Ovary (tissue), 9 donors: Measurements from ENCODE around the gene NUP42. TPM values are rescaled to one million over a fixed set of nuclear protein-coding genes. Genes with fewer than 3 reads are reported as not detected.

Source experiments
- DNase-seq, 5 donors: peaks; one replicate each; pipeline ENCODE4 v3.0.0-alpha.2; 2019 to 2020
- H3K27ac ChIP-seq, 2 donors: fragments of 200-600 bp; one replicate each; pipeline versions ENCODE4 v1.5.1 to v1.8.0; 2019 to 2022
- H3K27me3 ChIP-seq: fragments of 200-600 bp; one replicate; pipeline ENCODE4 v1.8.0; 2022
- H3K36me3 ChIP-seq: fragments of 200-600 bp; sonication (generic); one replicate; pipeline ENCODE4 v1.5.1; 2019
- H3K4me1 ChIP-seq: one replicate; pipeline ENCODE4 v1.8.1; 2013; ENCODE audit warnings: mild to moderate bottlenecking, moderate library complexity; ENCODE audit not compliant: insufficient read depth
- H3K4me3 ChIP-seq: fragments of 200-600 bp; sonication (generic); one replicate; pipeline ENCODE4 v1.5.1; 2017
- H3K9me3 ChIP-seq, 2 donors: fragments of 200-600 bp in 1 of 2; sonication (generic) in 1 of 2; one replicate each; pipeline versions ENCODE4 v1.5.1 to v1.8.1; 2013 to 2019; ENCODE audit warnings: mild to moderate bottlenecking in 1 of 2, moderate library complexity in 1 of 2
- CTCF ChIP-seq, 3 donors: fragments of 450-650 bp in 2 of 3; fragments of 200-600 bp in 1 of 3; IDR thresholded peaks; one replicate each; pipeline versions ENCODE4 v1.5.1 to v1.8.0; 2016 to 2022; ENCODE audit warnings: antibody characterized with exemption in 3 of 3, mild to moderate bottlenecking in 1 of 3
- EP300 ChIP-seq: sonication (generic); formaldehyde crosslinking; IDR thresholded peaks from one replicate; pipeline ENCODE4 v1.6.1; 2017; ENCODE audit warnings: antibody characterized with exemption
- POLR2A ChIP-seq: fragments of 450-650 bp; IDR thresholded peaks from one replicate; pipeline ENCODE4 v1.6.1; 2017; ENCODE audit warnings: antibody characterized with exemption, mild to moderate bottlenecking, moderate library complexity
- WGBS, 3 donors: extraction: QIAGEN DNeasy Blood & Tissue Kit in 1 of 3; methylation state at CpG; one replicate each; pipeline versions ENCODE4 v1.1.5 to v1.1.7; 2013 to 2017; 5-methylcytosine and 5-hydroxymethylcytosine counted together
- intact Hi-C, 4 donors: fragments of 100-400 bp; cut with DNase I; formaldehyde crosslinking; loops; one replicate each; pipeline versions ENCODE4 v1.11.0 to v1.15.1; 2022 to 2023
- polyA plus RNA-seq, 2 donors: library from polyadenylated mRNA; stranded (reverse); fragments of 200-250 nt in 1 of 2; fragments of 350-450 nt in 1 of 2; fragmentation: Illumina TruSeq in 1 of 2; extraction: RNeasy Lipid Tissue Mini Kit (QIAGEN cat#74804) in 1 of 2; gene quantifications; one replicate each; pipeline ENCODE4 v1.2.3, GENCODE V29; 2013 to 2014
- total RNA-seq, 7 donors: library from RNA; depleted of rRNA in 2 of 7; stranded (reverse); fragments of >200 nt in 2 of 7; fragmentation: NEBNext Ultra II Directional in 3 of 7; extraction: Animal tissue kit (Norgen Biotek cat#: 25700) in 3 of 7; gene quantifications; one replicate each; pipeline versions ENCODE4 v1.1.0 to v1.2.4, GENCODE V29; 2016 to 2023
- donor health status: DM: no; HTN: no; CAD: no; lungs with moderate emphysema.
- donor health status: DM: no; HTN: no; CAD: no.
- donor health status: Bipolar disorder and iron deficiency.
- donor health status: DM: yes; HTN: yes; CAD: no.
- donor health status: DM: no; HTN: no; CAD: no.
- donor health status: DM: yes; HTN: yes; CAD: no.

The NUP42 gene
- total and polyA plus RNA-seq, 9 donors, result 17.6 to 30.8 (median 23.1) TPM

GRCh38 chr7:23246555-23246954 lies 64.7 kb downstream of the NUP42 start, which contains the start of gene GPNMB:
GPNMB (plus strand) TSS chr7:23246775; CDS start chr7:23246858, 83 bp downstream.
- Histone ChIP-seq H3K9me3 (peaks cover 0 to 5% of the 10 kb centered on the region in 2 donors), H3K4me3 (peak within 1 kb of the TSS; percentile 26), H3K36me3 (no peaks in the 10 kb centered on the region), H3K27ac (peak within 1 kb of the TSS; percentile 49 to 54), H3K4me1 (no peaks in the 10 kb centered on the region), H3K27me3 (no peaks in the 10 kb centered on the region)
- 21 to 33% (median 30%) methylated on average over 7 of the region's 7 CpGs for WGBS, 3 donors
- no peak for TF ChIP-seq CTCF (IDR thresholded peaks at IDR 0.05)
- TF ChIP-seq POLR2A, result no peak
- no peak for TF ChIP-seq EP300
- intact Hi-C loops, result loop anchor here in 1 of 4 donors (10.0 kb wide), 1 partner anchor 62 kb away; the partner anchor contains the start of gene NUP42
- DNase-seq, result peak in 2 of 5 donors; percentile 42 to 45

- 42 to 63% (median 59%) methylated on average over 6 of the region's 6 CpGs for WGBS, 3 donors
These were observed 65.3 kb downstream of the NUP42 start for GRCh38 chr7:23247046-23247602.

GRCh38 chr7:23247603-23248335 lies 65.9 kb downstream of the NUP42 start:
- DNase-seq, result peak in 4 of 5 donors; percentile 24 to 57 (median 25)
- H3K36me3 ChIP-seq, result no peaks in the 10 kb centered on the region
- H3K27ac ChIP-seq, result peak overlapping the region; percentile 49 to 50
- 8 to 13% (median 9%) methylated on average over 53 of the region's 53 CpGs for WGBS, 3 donors
- peak overlapping the region; percentile 26 for H3K4me3 ChIP-seq
- peaks cover 0 to 5% of the 10 kb centered on the region in 2 donors for H3K9me3 ChIP-seq
- TF ChIP-seq POLR2A, result no peak
- no peak for TF ChIP-seq EP300
- TF ChIP-seq CTCF (IDR thresholded peaks at IDR 0.05), result no peak
- intact Hi-C loops, result loop anchor here in 1 of 4 donors (10.0 kb wide), 1 partner anchor 63 kb away; the partner anchor contains the start of gene NUP42
- no peaks in the 10 kb centered on the region for H3K27me3 ChIP-seq
- H3K4me1 ChIP-seq, result no peaks in the 10 kb centered on the region

More at GRCh38 chr7:23247046-23247602, 65.3 kb downstream of the NUP42 start:
- H3K9me3 ChIP-seq, result peaks cover 0 to 5% of the 10 kb centered on the region in 2 donors
- DNase-seq, result no peak
- H3K27me3 ChIP-seq, result no peaks in the 10 kb centered on the region
- H3K4me1 ChIP-seq, result no peaks in the 10 kb centered on the region
- intact Hi-C loops, result loop anchor here in 1 of 4 donors (10.0 kb wide), 1 partner anchor 62 kb away; the partner anchor contains the start of gene NUP42
- H3K4me3 ChIP-seq, result peak overlapping the region; percentile 26
- H3K27ac ChIP-seq, result peak overlapping the region; percentile 49 to 50
- no peaks in the 10 kb centered on the region for H3K36me3 ChIP-seq
- TF ChIP-seq CTCF (IDR thresholded peaks at IDR 0.05) (no peak), POLR2A (no peak), EP300 (no peak)

- H3K4me3 ChIP-seq, result no peak overlapping the region
- no peaks in the 10 kb centered on the region for H3K27me3 ChIP-seq
- TF ChIP-seq CTCF (IDR thresholded peaks at IDR 0.05), result no peak
- TF ChIP-seq EP300, result no peak
- TF ChIP-seq POLR2A, result no peak
- H3K27ac ChIP-seq, result no peak overlapping the region
- peaks cover 0 to 5% of the 10 kb centered on the region in 2 donors for H3K9me3 ChIP-seq
- H3K4me1 ChIP-seq, result no peaks in the 10 kb centered on the region
- no peak for DNase-seq
- intact Hi-C loops, result loop anchor here in 1 of 4 donors (10.0 kb wide), 1 partner anchor 65 kb away; the partner anchor contains the start of gene NUP42
- H3K36me3 ChIP-seq, result no peaks in the 10 kb centered on the region
These were observed 67.6 kb downstream of the NUP42 start for GRCh38 chr7:23249486-23249885.

Other genes starting within 250 kb of the NUP42 start
- 10 to 100 TPM; 19.5 to 27.4 (median 25.2) TPM for gene HYCC1, start 167.9 kb upstream of the NUP42 start, total RNA-seq
- 10 to 100 TPM in 1 of 2 donors, 1 to 10 TPM in 1; 8.3 to 17.6 TPM for gene HYCC1, start 167.9 kb upstream of the NUP42 start, polyA plus RNA-seq
- 10 to 100 TPM; 27.4 to 38.3 (median 31.8) TPM for gene KLHL7, start 76.3 kb upstream of the NUP42 start, total RNA-seq
- gene KLHL7, start 76.3 kb upstream of the NUP42 start, polyA plus RNA-seq, result 10 to 100 TPM; 23.1 to 27.1 TPM
- gene GPNMB, start 64.7 kb downstream of the NUP42 start, total RNA-seq, result 100 to 1,000 TPM in 2 of 7 donors, 10 to 100 TPM in 5; 13.9 to 143 (median 64.1) TPM
- 100 to 1,000 TPM in 1 of 2 donors, 10 to 100 TPM in 1; 38.0 to 431 TPM for gene GPNMB, start 64.7 kb downstream of the NUP42 start, polyA plus RNA-seq
- gene MALSU1, start 117.3 kb downstream of the NUP42 start, total RNA-seq, result 10 to 100 TPM; 49.8 to 88.7 (median 59.0) TPM
- 10 to 100 TPM; 44.3 to 50.5 TPM for gene MALSU1, start 117.3 kb downstream of the NUP42 start, polyA plus RNA-seq